Adrenal gland (tissue), 5 donors: ENCODE data around the gene FANCL.

ENCODE experiments used
- POLR2A ChIP-seq, 2 donors: fragments of 450-650 bp; IDR thresholded peaks; one replicate each; pipeline ENCODE4 v1.6.1; 2017; ENCODE audit warnings: antibody characterized with exemption in 2 of 2, mild to moderate bottlenecking in 2 of 2, moderate library complexity in 1 of 2
- TF ChIP-seq, protein P1 (sequence below), 6 experiments: fragments of 450-650 bp in 4 of 6; fragments of 200-600 bp in 2 of 6; sonication (generic) in 1 of 6; IDR thresholded peaks; 1 replicate in 5 of 6; 2 replicates in 1 of 6; pipeline versions ENCODE4 v1.5.1 to v1.8.0; 2016 to 2021; ENCODE audit warnings: antibody characterized with exemption in 6 of 6, mild to moderate bottlenecking in 2 of 6, moderate library complexity in 1 of 6
- donor health status: DM: no; HTN: no; CAD: no.

DNA sequence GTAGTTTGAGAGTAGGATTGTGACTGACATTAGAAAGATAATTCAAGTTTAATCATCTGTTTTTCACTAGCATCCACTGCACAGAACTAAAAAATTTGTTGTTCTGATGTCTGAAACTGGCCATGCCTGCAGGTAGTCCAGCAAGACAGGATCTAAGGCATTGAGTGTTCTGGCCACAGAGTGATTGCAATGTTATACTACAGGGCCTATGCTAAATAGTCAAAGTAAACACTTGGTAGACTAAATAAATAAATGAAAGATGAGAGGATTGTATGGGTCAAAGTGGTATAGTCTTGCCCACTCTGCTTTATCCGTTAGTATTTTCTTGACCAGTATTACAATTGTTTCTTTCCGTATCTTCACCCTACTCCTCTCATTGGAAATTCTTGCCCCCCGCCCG is 27.6 kb upstream of the FANCL start:
- TF ChIP-seq, protein P1, sequence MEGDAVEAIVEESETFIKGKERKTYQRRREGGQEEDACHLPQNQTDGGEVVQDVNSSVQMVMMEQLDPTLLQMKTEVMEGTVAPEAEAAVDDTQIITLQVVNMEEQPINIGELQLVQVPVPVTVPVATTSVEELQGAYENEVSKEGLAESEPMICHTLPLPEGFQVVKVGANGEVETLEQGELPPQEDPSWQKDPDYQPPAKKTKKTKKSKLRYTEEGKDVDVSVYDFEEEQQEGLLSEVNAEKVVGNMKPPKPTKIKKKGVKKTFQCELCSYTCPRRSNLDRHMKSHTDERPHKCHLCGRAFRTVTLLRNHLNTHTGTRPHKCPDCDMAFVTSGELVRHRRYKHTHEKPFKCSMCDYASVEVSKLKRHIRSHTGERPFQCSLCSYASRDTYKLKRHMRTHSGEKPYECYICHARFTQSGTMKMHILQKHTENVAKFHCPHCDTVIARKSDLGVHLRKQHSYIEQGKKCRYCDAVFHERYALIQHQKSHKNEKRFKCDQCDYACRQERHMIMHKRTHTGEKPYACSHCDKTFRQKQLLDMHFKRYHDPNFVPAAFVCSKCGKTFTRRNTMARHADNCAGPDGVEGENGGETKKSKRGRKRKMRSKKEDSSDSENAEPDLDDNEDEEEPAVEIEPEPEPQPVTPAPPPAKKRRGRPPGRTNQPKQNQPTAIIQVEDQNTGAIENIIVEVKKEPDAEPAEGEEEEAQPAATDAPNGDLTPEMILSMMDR (IDR thresholded peaks at IDR 0.05) = no peak
- TF ChIP-seq POLR2A (IDR thresholded peaks at IDR 0.05) = no peak
